HG03060 (cell line): ENCODE data around the gene TIPARP.
"Not testable (repeated sequence)": the region's sequence is repeated elsewhere in the genome, so short reads cannot be mapped to it uniquely, and the experiment has no call there.

Experiments used
- ATAC-seq: cut with Tn5 transposase; IDR thresholded peaks from one replicate; pipeline ENCODE4 v1.9.1; 2021; ENCODE audit warnings: low read depth, moderate number of reproducible peaks; ENCODE audit not compliant: unreplicated experiment

TIPARP gene

DNA sequence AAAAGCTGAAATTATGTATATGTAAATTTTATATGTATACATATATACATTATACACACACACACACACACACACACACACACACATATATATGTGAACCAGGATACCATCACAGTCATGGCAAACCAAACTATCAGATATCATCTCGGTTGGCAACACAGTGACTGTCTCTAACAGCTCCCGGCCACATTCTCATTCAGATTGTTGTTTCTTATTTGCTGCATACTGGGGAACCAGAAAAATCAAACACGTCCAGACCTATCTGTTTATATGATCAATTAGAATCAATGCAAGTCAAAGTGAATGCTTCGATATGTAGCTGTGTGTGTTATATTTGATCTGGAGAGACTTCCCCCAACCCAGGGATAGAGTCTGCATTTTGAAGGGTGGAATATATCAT lies 61.1 kb downstream of the TIPARP start:
- no peak for ATAC-seq

DNA sequence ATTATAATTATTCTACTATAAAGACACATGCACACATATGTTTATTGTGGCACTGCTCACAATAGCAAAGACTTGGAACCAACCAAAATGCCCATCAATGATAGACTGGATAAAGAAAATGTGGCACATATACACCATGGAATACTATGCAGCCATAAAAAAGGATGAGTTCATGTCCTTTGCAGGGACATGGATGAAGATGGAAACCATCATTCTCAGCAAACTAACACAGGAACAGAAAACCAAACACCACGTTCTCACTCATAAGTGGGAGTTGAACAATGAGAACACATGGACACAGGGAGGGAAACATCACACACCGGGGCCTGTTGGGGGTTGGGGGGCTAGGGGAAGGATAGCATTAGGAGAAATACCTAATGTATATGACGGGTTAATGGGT lies 62.7 kb downstream of the TIPARP start:
- ATAC-seq, result not testable (repeated sequence)

DNA sequence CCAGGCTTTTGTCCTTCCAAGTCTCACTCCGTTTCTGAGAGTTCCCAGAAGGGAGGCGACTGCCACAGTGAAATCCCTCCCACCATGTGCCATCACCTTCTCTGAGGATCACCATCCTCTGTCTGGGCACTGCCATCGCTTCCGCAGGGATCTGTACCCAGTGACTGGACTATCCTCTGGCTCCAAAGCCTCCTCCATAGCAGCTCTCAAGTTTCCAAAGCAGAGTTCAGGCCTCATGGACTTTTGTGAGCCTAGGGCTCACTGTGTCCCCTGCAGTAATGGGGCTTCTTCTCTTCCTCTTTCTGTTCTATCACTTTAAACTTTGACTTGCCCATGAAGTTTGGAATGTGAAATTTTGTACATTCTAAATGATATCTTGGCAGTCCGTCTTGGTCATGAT lies 63.9 kb downstream of the TIPARP start:
- ATAC-seq, result no peak

DNA sequence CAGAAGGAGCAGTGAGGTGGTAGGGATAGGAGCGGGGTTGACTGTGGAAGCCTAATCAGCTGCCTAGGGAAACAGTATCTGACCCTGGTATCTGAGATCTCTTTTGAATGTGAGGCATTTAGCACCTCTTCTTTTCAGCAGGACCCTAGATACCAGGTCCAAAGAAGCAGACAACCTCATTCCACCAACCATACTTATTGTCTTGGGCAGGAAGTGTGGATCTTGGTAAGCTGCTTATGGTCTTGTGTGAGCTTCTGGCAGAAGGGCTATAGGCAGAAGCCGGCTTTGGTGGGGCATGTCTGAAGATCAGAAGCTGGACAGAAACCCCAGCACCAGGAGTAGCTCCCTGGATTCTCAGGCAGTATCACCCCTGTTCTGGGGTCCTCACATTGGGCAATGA lies 65.6 kb downstream of the TIPARP start:
- ATAC-seq, result no peak

DNA sequence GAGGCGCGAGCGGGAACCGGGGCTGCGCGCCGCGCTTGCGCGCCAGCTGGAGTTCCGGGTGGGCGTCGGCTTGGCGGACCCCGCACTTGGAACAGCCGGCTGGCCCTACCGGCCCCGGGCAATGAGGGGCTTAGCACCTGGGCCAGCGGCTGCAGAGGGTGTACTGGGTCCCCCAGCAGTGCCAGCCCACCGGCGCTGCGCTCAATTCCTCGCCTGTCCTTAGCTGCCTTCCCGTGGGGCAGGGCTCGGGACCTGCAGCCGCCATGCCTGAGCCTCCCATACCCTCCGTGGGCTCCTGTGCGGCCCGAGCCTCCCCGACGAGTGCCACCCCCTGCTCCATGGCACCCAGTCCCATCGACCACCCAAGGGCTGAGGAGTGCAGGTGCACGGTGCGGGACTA lies 66.2 kb downstream of the TIPARP start:
- not testable (repeated sequence) for ATAC-seq

DNA sequence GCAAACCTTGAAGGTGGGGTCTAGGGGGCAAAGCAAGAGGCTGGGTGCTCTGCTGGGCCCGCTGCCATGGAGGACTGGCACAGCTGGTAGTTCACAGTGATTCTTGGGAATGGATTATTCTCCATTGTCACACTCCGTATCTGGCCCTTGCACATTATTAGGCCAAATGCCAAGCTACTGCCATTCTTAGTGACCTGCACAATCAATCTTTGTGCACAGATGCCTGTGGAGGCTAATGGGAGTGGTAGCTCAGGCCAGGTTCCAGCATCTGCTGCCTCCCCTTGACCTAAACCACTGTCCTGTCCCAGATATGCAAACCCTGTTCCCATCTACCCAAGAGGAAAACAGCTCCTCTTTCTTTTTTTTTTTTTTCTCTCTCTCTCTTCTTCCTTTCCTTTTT lies 67.5 kb downstream of the TIPARP start:
- no peak for ATAC-seq

DNA sequence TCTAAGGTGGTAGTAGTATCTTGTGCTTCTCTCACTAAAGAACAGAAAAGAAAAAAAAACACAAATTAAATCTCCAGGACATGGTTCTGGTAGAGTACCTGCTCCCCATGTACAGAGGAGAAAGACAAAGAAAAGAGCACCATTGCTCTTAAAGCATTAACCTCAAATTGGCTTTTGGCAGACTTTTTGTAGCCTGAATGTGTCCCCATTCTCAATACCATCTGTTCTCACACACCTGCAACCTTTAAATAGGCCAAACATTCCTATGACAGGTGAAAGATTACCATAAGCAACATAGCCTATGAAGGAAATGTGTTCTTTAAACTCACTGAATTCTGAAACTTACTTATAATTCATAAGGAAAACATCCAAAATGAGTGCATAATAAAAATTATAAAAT lies 68.0 kb downstream of the TIPARP start:
- ATAC-seq, result no peak

DNA sequence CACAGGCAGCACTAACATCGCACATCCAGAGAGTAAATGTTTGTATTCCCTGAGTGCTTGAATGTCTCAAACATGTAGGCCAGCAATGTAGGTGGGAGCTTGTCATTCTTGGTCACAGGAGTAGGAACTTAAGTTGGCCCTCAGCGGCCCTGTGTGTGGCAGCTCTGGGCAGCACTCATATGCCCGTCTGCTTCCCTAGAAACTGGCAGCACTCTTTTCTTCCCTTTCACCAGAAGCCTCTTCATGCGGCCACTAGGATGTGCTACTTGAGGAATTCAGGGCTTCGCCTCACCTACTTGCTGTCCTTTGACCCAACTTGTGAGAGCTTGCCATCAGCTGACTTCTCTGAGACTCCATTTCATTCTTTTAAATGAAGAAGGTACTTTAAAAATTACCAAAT lies 69.5 kb downstream of the TIPARP start:
- no peak for ATAC-seq

DNA sequence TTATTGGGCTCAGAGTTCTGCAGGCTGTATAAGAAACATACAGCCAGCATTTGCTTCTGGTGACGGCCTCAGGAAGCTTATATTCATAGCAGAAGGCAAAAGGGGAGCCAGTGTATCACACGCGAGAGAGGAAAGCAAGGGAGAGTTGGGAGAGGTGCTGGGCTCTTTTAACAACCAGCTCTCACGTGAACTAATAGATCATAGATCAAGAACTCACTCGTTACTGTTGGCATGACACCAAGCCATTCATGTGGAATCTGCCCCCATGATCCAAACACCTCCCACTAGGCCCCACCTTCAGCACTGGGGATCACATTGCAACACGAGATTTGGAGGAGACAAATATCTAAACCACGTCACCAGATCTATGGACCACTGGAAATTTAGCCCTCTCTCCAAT lies 70.2 kb downstream of the TIPARP start:
- no peak for ATAC-seq

DNA sequence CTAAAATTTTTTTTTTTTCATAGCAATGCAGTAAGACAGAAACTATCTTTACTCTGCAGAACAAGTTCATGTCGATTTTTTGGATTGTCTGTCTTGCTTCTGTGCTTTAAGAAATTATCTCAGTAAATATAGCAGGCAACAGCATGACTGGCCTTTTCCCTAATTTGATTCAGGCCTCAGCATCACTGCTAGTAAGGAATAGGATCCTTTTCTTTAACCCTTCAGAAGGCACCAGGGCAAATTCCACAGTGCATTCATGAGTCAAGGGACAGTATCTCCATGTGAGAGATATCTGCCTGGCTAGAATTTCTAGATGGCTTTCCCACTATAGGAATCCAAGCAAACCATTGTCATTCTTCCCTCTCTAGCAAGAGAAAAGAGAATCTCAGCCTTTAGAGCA lies 71.4 kb downstream of the TIPARP start:
- ATAC-seq, result no peak

DNA sequence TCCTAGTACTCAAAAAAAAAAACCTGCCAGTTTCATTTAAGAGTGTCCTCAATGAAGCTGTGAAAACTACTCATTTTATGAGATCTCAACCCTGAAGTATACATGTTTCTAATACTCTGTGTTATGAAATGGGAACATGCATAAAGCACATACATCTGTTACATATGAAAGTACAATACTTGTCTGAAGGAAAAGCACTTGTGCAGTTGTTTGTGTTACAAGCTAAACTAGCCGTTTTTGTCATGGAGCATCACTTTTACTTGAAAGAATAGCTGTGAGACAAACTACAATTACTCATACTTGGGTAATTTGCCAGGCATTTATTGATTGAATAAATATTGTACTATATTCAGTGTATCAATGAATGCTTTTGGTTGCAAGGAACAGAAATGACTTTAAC lies 72.7 kb downstream of the TIPARP start:
- ATAC-seq, result no peak

DNA sequence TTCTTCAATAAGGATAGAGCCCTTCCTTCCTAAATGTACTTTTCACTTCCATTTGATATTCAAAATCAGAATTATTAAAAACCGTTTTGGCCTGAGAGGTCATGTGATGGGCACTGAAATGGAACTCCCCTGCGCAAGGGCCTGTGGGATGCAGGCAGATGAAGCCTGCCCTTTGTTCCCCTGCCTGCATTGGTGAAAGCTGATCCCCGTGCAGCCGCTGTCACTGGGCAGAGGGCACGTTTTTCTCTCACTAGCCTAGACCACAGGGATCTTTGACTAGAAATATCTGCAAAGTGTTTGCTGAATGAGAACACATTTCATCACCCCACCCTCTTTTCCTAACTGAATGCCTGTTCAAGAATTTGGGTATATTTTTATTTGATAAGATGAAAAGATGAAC lies 74.9 kb downstream of the TIPARP start:
- no peak for ATAC-seq

DNA sequence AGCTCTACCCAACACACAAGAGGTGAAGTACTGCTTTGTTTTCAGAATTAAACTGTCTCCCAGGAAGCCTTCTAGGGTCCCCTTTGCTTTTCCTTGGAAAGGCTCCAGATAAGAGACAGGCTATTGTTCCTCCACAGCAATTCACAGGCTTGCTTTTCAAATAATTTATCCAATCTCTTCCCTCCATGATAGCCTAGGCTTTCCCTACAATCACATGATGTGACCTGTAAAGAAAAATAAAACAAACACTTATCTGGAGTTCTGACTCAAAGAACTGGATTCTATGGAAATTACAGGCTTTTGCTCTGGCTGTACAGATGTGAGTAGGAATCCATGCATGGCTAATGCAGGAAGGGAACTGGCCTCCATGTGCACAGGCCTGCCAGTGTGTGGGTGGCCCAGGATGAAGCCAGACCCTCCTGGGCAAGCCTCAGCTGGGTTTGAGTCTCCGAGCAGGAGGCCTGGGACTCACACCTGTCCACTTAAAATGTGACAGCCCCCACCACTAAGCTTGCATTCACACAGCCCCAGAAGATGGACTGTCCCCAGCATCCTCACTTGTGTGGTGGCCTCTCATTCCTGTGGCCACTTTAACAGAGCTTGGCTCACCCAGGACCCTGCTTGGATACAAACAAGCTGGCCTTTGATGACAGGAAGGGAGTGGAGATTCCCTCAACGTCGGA lies 75.9 kb downstream of the TIPARP start:
- ATAC-seq, result no peak

DNA sequence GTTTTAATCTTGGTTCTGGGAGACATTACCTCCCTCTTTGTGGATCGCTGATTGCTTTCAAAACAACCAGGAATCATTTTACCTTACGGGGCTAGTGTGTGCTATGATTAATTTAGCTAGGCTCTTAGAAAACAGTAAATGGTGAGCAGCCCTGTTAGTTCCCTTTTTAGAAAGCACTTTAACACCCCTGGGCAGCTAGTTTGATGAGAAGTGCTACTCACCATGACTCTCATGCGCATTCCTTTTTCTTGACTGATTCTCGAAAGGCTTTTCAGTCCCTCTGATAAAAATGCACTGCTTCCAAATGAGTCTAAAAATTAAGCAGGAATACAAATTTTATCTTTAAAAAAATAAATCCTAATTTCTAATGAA lies 76.5 kb downstream of the TIPARP start:
- no peak for ATAC-seq

DNA sequence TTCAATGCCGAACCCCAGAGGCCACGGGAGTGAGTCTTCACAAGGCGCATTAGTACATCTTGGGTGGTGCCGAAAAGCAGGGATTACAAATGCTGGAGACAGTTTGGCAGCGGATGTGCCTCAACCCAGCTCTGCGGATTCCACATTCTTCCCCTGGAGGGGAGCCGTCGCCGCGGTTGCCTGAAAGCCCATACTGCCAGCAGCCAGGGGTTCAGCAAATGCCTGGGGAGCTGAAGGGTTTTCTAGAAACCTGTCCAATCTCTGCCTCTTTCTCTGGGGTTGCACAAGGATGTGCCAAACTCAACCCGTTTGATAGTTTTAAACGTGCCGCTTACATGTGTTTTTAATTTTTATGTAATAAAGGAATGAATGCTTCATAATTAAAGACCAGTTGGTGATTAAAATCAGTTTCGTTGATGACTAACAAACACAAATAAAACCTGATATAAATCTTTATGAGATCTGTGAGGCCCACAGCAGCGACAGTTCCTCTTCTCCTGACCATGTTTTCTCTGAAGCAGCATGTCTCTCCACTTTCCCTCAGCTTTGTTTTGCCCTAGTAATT lies 77.2 kb downstream of the TIPARP start:
- no peak for ATAC-seq
